Effector memory CD4-positive, alpha-beta T cell (primary cell): ENCODE results near the gene BAX.
A peak's percentile ranks its signal among the peaks of the same experiment; 100 is the strongest.

ENCODE experiments used
- DNase-seq, 3 donors: peaks; one replicate each; pipeline ENCODE4 v3.0.0-alpha.2; 2020
- H3K27ac ChIP-seq: 2 replicates; pipeline ENCODE4 v1.7.0; 2013; ENCODE audit warnings: mild to moderate bottlenecking, low read length, moderate library complexity; ENCODE audit not compliant: insufficient read depth, poor library complexity, severe bottlenecking
- H3K27me3 ChIP-seq: replicated peaks from 2 replicates; pipeline ENCODE4 v1.7.0; 2013; ENCODE audit warnings: mild to moderate bottlenecking, low read length; ENCODE audit not compliant: insufficient read depth, control insufficient read depth, poor library complexity, severe bottlenecking
- H3K36me3 ChIP-seq: 2 replicates; pipeline ENCODE4 v1.7.0; 2013; ENCODE audit warnings: mild to moderate bottlenecking, low read length, moderate library complexity; ENCODE audit not compliant: control insufficient read depth, insufficient read depth
- H3K4me1 ChIP-seq: 2 replicates; pipeline ENCODE4 v1.7.0; 2013; ENCODE audit warnings: low read length, mild to moderate bottlenecking; ENCODE audit not compliant: control insufficient read depth, insufficient read depth, poor library complexity, severe bottlenecking
- H3K4me3 ChIP-seq: 2 replicates; pipeline ENCODE4 v1.7.0; 2013; ENCODE audit warnings: low read length, low read depth, mild to moderate bottlenecking; ENCODE audit not compliant: insufficient read depth, poor library complexity, severe bottlenecking
- H3K9me3 ChIP-seq: 2 replicates; pipeline ENCODE4 v1.7.0; 2013; ENCODE audit warnings: mild to moderate bottlenecking, low read length, moderate library complexity; ENCODE audit not compliant: control insufficient read depth

Gene BAX

GRCh38 chr19:48985711-48986110, 31.0 kb downstream of the BAX start:
- Histone ChIP-seq H3K36me3 (peaks cover 16% of the 10 kb centered on the region), H3K4me1 (no peaks in the 10 kb centered on the region), H3K9me3 (no peaks in the 10 kb centered on the region), H3K4me3 (no peak overlapping the region), H3K27me3 (no peaks in the 10 kb centered on the region), H3K27ac (no peak overlapping the region)
- no peak for DNase-seq

DNA sequence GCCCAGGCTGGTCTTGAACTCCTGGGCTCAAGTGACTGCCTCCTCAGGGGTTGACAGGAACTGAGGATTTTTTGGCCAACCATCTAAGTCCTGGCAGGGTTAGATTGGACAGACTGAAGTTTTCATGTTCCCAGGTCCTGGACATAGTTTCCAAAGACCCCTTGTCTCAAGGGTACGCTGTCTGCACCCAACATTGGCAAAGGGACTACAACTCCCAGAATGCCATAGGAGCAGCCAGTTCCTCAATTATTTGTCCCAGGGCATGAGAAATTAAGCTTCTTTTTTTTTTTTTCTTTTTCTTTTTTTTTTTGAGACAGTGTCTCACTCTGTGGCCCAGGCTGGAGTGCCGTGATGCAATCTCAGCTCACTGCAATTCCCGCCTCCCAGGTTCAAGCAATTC, 31.5 kb downstream of the BAX start:
- peaks cover 16% of the 10 kb centered on the region for H3K36me3 ChIP-seq

DNA sequence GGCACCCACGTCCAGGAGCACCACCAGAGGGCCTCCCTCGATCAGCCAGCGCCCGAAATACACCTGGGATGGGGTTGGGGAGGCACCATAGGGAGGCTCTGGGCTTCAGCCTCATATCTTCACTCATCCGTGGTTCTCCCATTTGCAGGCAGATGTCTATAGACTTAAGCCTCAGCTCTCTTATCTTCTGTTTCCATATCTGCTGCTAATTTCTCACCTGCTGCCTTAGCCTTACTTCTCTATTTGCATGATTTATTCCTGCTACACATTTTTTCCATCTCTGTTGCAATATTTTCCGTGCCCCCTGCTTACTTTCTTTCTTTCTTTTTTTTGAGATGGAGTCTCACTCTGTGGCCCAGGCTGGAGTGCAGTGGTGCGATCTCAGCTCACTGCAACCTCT, 32.6 kb downstream of the BAX start:
- peaks cover 11% of the 10 kb centered on the region for H3K4me1 ChIP-seq
- no peaks in the 10 kb centered on the region for H3K27me3 ChIP-seq
- H3K36me3 ChIP-seq: peaks cover 8% of the 10 kb centered on the region
- no peak for DNase-seq
- H3K9me3 ChIP-seq: no peaks in the 10 kb centered on the region
- no peak overlapping the region for H3K27ac ChIP-seq
- H3K4me3 ChIP-seq: no peak overlapping the region

More for the DNA sequence above, 31.5 kb downstream of the BAX start:
- Histone ChIP-seq H3K27me3 (no peaks in the 10 kb centered on the region), H3K9me3 (no peaks in the 10 kb centered on the region), H3K4me1 (no peaks in the 10 kb centered on the region), H3K4me3 (no peak overlapping the region), H3K27ac (no peak overlapping the region)
- DNase-seq: no peak

DNA sequence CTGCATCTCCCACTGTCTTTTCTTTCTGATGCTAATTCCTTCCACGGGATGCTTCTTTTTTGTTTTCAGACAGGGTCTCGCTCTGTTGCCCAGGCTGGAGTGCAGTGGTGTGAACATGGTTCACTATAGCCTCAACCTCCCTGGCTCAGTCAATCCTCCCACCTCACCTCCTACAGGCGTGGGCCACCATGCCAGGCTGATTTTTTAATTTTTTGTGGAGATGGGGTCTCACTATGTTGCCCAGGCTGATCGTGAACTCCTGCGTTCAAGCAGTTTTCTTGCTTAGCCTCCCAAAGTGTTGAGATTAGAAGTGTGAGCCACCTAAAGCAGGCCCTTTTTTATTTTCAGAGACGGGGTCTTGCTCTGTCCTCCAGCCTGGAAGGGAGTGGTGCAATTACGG, 33.6 kb downstream of the BAX start:
- H3K36me3 ChIP-seq: peaks cover 5% of the 10 kb centered on the region
- peaks cover 18% of the 10 kb centered on the region for H3K4me1 ChIP-seq
- H3K27me3 ChIP-seq: no peaks in the 10 kb centered on the region
- H3K4me3 ChIP-seq: no peak overlapping the region
- H3K27ac ChIP-seq: no peak overlapping the region
- DNase-seq: no peak
- no peaks in the 10 kb centered on the region for H3K9me3 ChIP-seq

GRCh38 chr19:48988860-48989259, 34.2 kb downstream of the BAX start:
- DNase-seq: no peak
- Histone ChIP-seq H3K4me3 (no peak overlapping the region), H3K27me3 (no peaks in the 10 kb centered on the region), H3K4me1 (peaks cover 19% of the 10 kb centered on the region), H3K9me3 (no peaks in the 10 kb centered on the region), H3K27ac (no peak overlapping the region), H3K36me3 (peaks cover 5% of the 10 kb centered on the region)

- H3K27ac ChIP-seq: no peak overlapping the region
These were observed 35.1 kb downstream of the BAX start for GRCh38 chr19:48989701-48990291.

GRCh38 chr19:48990400-48990799, 35.7 kb downstream of the BAX start:
- no peak overlapping the region for H3K4me3 ChIP-seq

More at GRCh38 chr19:48989701-48990291, 35.1 kb downstream of the BAX start:
- Histone ChIP-seq H3K36me3 (peaks cover 5% of the 10 kb centered on the region), H3K4me1 (peaks cover 26% of the 10 kb centered on the region), H3K4me3 (no peak overlapping the region), H3K9me3 (no peaks in the 10 kb centered on the region), H3K27me3 (no peaks in the 10 kb centered on the region)
- DNase-seq: no peak

DNA sequence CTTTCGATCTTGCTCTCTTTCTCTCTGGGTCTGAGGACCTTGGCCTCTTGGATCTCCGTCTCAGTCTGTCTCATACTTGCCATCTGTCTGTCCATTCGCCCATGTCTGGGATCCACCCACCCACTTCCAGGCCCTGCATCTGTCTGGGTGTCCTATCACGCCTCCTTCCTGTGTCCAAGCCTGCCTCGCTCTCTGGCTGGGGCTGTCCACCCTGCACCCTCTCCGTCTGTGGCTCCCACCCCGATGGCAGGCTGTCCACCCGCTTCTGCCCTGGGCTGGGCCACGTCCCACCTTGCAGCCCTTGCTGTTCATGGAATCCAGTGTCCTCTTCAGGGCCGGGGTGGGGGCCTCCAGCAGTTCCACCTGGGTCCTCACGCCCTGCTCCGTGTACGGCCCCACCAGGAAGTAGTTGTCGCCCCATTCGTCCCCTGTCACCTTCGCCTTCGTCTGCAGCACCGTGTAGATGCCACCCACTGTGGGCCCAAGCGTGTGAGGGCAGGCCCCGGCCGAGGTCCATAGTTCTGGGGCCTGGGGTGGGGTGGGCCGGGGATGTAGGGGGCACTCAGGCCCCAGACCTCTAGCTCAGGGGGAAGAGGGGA, 36.4 kb downstream of the BAX start:
- no peak overlapping the region for H3K4me3 ChIP-seq
- no peak overlapping the region for H3K27ac ChIP-seq
- DNase-seq: no peak
- H3K36me3 ChIP-seq: peaks cover 5% of the 10 kb centered on the region
- no peaks in the 10 kb centered on the region for H3K9me3 ChIP-seq
- H3K4me1 ChIP-seq: peaks cover 26% of the 10 kb centered on the region
- H3K27me3 ChIP-seq: no peaks in the 10 kb centered on the region

More at GRCh38 chr19:48990400-48990799, 35.7 kb downstream of the BAX start:
- no peaks in the 10 kb centered on the region for H3K27me3 ChIP-seq
- peaks cover 5% of the 10 kb centered on the region for H3K36me3 ChIP-seq
- DNase-seq: no peak
- H3K27ac ChIP-seq: no peak overlapping the region
- H3K4me1 ChIP-seq: peaks cover 26% of the 10 kb centered on the region
- H3K9me3 ChIP-seq: no peaks in the 10 kb centered on the region

DNA sequence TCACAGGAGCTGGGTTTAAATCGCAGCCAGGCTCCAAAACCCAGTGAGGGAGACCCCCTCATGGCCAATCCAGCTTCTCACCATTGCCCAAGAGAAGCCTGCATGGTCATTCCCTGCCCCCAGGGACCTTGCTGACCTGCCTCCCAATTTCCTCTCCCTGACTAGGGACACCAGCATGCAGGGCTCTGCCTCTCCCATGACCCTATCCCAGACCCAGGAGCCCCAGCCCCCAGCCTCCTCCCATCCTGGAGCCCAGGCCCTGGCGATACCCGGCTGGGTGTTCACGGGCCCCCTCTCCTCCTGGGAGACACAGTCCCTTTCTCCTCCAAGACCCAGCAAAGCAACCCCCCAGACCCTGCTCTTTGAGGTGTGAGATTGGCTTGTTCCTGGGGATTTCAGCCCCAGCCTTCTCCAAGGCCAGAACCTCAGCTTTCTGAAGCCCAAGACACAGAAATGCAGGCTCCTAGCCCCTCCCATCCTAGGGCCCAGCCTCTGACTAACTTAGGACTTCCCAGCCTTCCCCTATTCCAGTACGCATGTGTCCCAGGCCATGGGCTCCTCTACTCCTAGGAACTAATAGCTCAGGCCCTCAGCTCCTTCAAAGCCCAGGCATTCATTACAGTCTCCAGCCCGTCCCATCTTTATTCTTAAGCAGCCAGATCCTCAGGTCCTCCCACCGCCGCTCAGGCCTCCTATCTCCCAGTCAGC, 37.4 kb downstream of the BAX start:
- H3K27me3 ChIP-seq: no peaks in the 10 kb centered on the region
- peak overlapping the region; percentile 74 for H3K27ac ChIP-seq
- no peaks in the 10 kb centered on the region for H3K9me3 ChIP-seq
- DNase-seq: no peak
- peaks cover 26% of the 10 kb centered on the region for H3K4me1 ChIP-seq
- H3K4me3 ChIP-seq: peak overlapping the region; percentile 72
- peaks cover 5% of the 10 kb centered on the region for H3K36me3 ChIP-seq

- peak overlapping the region; percentile 72 for H3K4me3 ChIP-seq
- no peaks in the 10 kb centered on the region for H3K9me3 ChIP-seq
- no peaks in the 10 kb centered on the region for H3K27me3 ChIP-seq
- peak overlapping the region; percentile 74 for H3K27ac ChIP-seq
- H3K36me3 ChIP-seq: peaks cover 5% of the 10 kb centered on the region
- peak in 1 of 3 donors; percentile 3 for DNase-seq
- H3K4me1 ChIP-seq: peaks cover 26% of the 10 kb centered on the region
These were observed 38.0 kb downstream of the BAX start for GRCh38 chr19:48992581-48993174.
